SU-DHL-6 (cell line): ENCODE measurements around the gene FSTL3.

Experiments used
- EZH2phosphoT487 ChIP-seq: fragments of 200-600 bp; sonication (generic), shearing (Covaris generic); conservative IDR thresholded peaks from 2 replicates; pipeline ENCODE4 v1.6.1; 2018; ENCODE audit warnings: mild to moderate bottlenecking, antibody characterized with exemption, low read length, moderate library complexity, mixed read lengths
- TF ChIP-seq, protein P1 (sequence below): fragments of 200-600 bp; sonication (generic); IDR thresholded peaks from one replicate; pipeline ENCODE4 v1.5.1; 2017; ENCODE audit warnings: antibody characterized with exemption, mild to moderate bottlenecking, low read length, moderate library complexity; ENCODE audit not compliant: insufficient read depth, poor library complexity, severe bottlenecking

DNA sequence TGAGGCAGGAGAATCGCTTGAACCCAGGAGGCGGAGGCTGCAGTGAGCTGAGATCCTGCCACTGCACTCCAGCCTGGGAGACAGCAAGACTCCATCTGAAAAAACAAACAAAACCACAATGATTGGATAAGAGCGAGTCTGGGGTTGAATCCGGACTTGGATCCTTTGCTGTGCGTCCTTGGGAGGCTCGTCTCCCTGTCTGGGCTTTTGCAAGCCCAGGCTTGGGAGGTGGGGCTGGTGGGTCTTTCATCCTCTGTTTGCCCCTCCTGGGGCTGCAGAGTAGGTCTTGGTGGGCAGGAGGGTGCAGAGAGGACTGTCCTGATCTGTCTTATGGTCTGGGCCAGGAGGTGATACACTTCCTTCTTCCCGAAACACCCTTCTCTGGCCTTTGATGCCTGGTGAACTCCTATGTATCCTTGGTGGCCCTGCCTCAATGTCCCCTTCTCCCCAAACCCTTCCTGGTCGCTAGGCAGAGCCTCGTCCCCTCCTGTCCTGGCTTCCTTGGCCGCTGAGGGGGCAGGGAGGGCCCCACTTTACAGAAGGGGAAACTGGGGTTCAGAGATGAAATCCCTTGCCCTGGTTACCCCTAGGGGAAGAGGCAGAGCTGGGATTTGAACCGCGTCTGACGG is 49.4 kb downstream of the FSTL3 start:
- TF ChIP-seq, protein P1, sequence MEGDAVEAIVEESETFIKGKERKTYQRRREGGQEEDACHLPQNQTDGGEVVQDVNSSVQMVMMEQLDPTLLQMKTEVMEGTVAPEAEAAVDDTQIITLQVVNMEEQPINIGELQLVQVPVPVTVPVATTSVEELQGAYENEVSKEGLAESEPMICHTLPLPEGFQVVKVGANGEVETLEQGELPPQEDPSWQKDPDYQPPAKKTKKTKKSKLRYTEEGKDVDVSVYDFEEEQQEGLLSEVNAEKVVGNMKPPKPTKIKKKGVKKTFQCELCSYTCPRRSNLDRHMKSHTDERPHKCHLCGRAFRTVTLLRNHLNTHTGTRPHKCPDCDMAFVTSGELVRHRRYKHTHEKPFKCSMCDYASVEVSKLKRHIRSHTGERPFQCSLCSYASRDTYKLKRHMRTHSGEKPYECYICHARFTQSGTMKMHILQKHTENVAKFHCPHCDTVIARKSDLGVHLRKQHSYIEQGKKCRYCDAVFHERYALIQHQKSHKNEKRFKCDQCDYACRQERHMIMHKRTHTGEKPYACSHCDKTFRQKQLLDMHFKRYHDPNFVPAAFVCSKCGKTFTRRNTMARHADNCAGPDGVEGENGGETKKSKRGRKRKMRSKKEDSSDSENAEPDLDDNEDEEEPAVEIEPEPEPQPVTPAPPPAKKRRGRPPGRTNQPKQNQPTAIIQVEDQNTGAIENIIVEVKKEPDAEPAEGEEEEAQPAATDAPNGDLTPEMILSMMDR, result no peak
- TF ChIP-seq EZH2phosphoT487, result no peak
